GM12874 (cell line): ENCODE results near the gene BRPF3.

Source experiments
- TF ChIP-seq, protein P1 (sequence below): IDR thresholded peaks from 2 replicates; pipeline ENCODE4 v1.5.1; 2011; ENCODE audit warnings: low read depth, mild to moderate bottlenecking, control low read depth, low read length, moderate library complexity; ENCODE audit not compliant: insufficient read depth

Gene BRPF3

DNA sequence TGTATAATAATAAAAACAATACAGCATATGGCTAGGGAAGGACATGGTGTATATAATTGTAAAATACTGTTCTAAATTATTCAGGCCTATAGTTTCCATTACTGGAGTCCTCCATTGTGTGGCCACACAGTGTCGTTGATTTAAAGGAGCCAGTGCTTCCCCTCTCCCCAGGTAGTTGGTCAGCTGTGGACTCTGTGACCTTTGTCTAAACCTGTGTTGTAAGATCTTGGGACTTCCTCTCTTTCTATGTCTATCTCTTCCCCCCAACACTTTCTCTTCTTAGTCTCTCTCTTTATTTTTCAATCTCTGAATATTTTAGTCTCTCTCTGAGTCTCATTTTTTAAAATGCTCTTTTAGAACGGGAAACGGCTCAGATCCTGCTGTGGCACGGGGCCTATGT is 35.6 kb downstream of the BRPF3 start:
- TF ChIP-seq, protein P1, sequence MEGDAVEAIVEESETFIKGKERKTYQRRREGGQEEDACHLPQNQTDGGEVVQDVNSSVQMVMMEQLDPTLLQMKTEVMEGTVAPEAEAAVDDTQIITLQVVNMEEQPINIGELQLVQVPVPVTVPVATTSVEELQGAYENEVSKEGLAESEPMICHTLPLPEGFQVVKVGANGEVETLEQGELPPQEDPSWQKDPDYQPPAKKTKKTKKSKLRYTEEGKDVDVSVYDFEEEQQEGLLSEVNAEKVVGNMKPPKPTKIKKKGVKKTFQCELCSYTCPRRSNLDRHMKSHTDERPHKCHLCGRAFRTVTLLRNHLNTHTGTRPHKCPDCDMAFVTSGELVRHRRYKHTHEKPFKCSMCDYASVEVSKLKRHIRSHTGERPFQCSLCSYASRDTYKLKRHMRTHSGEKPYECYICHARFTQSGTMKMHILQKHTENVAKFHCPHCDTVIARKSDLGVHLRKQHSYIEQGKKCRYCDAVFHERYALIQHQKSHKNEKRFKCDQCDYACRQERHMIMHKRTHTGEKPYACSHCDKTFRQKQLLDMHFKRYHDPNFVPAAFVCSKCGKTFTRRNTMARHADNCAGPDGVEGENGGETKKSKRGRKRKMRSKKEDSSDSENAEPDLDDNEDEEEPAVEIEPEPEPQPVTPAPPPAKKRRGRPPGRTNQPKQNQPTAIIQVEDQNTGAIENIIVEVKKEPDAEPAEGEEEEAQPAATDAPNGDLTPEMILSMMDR = no peak

DNA sequence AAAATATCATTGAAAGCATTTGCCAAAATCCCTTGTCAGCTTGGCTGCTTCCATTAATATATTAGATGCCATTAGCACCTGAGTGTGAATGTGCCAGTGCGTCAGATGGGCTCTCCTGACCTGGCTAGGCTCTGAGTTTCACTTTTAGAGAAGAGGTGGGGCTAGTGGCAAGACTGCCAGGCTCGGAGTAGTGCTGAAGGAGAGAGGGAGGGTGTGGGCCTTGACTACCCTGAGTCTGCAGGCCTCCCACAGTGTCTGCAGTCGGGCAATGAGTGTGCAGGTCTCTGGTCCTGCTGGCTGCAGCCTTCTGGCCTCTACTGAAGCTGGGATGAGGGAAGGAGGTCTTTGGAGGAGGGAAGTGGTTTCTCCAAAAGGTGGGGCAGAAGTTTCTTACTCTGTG is 38.8 kb downstream of the BRPF3 start:
- TF ChIP-seq, protein P1 = no peak

GRCh38 chr6:36235862-36236261 is 39.3 kb downstream of the BRPF3 start:
- TF ChIP-seq, protein P1 = no peak

- TF ChIP-seq, protein P1 = no peak
Measured at GRCh38 chr6:36239774-36240173, 43.2 kb downstream of the BRPF3 start.

DNA sequence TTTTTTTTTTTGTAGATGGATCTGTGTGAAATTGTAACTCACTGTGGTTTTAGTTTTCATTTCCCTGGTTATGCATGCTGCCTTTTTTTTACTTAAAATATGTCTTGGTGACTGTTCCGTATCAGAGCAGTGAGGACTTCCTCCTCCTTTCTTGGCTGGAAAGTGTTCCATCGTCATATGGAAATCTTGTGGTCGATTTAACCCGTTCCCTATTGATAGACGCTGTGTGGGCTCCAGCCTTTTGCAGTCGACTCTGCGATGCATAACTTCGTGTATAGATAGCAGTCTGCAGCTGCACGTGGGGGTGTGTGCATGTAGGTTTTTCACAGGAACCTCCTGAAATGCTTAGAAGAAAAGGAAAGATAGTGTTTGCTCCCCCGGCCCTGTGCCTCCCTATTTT is 45.2 kb downstream of the BRPF3 start:
- TF ChIP-seq, protein P1 = no peak

DNA sequence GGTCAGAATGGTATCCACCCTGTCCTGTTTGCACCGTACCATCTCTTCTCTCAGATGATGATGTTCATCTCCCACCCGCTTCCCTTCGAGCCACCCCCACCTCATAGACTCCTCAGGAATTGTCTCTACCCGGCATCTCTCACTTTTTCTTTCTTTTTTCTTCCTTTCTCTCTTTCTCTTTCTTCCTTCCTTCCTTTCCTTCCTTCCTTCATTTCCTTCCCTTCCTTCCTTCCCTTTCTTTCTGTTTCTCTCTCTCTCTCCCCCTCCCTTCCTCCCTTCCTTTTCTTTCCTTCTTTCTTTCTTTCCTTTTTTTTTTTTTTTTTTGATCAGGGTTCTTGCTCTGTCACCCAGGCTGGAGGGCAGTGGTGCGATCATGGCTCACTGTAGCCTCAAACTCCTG is 45.6 kb downstream of the BRPF3 start:
- TF ChIP-seq, protein P1 = no peak

GRCh38 chr6:36242626-36243025 is 46.1 kb downstream of the BRPF3 start:
- TF ChIP-seq, protein P1 = no peak
